ENCODE results near the gene TACC2. TPM values are rescaled to one million over a fixed set of nuclear protein-coding genes. Genes with fewer than 3 reads are reported as not detected.

The TACC2 gene
- total RNA-seq, 1 experiment from 2014 or later = 8.8 TPM

DNA sequence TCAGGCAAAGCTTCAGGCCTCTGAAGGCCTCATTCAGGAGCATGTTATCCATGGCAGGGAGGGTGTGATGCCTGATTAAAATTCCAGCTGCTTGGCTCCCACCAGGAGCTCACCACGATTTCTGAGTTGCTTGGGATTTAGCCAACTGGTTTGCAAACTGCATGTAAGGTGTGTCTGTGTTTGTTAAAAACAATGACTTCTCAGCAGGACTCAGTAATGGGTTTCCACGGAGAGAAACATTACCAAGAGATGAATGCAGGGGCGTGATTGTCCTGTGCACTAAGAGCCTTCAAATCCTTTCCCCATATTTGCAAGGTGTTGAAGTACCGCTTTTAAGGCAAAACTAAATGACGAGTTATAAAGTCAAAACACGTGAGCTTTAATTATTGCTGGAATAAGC is 193.3 kb downstream of the TACC2 start:
- H3K27me3 ChIP-seq (ENCODE audit: control insufficient read depth, insufficient read depth, low read length) = no peaks in the 10 kb centered on the region
- no peak overlapping the region for H3K4me3 ChIP-seq (ENCODE audit: insufficient read depth, low read depth, low read length)
- H3K36me3 ChIP-seq (replicated peaks; ENCODE audit: control insufficient read depth, insufficient read depth, low read length) = no peaks in the 10 kb centered on the region
- peak; percentile 65 for DNase-seq

DNA sequence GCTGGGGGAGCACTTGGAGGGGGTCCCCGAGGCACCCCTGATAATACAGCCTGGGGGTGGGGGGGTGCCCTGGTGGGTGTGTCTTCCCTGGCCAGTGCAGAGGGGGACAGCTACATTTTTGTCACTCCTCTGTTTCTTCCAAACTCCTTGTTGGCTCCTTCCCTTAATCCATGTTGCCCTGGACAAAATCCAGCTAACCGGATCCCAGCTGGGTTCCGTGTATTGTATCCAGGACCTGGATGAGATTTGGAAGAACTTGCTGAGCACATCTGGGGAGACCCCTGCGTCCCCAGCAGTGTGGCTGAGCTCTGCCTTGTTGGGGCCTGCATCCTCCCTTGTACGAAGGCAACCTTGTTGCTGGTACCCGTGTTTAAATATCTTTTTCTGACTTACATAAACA is 195.3 kb downstream of the TACC2 start:
- Histone ChIP-seq H3K4me3 (ENCODE audit: insufficient read depth, low read depth, low read length) (no peak overlapping the region), H3K36me3 (replicated peaks; ENCODE audit: control insufficient read depth, insufficient read depth, low read length) (no peaks in the 10 kb centered on the region), H3K27me3 (ENCODE audit: control insufficient read depth, insufficient read depth, low read length) (no peaks in the 10 kb centered on the region)
- no peak for DNase-seq

DNA sequence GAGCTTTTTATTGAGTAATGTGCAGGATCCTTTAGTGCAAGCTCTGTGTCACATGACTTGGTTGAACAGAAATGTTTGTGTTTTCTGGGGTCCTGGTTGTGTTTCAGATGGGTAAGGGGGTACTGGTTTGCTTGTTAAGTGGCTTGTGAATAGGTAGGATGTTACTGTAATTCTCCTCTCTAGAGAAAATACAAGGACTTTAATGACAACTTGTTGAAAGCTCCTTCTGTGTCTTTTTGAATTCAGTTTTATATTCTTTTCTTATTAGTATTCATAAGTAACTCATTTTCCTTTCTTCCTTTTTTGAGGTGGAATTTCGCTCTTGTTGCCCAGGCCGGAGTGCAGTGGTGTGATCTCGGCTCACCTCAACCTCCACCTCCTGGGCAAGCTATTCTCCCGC is 196.7 kb downstream of the TACC2 start:
- Histone ChIP-seq H3K36me3 (replicated peaks; ENCODE audit: control insufficient read depth, insufficient read depth, low read length) (no peaks in the 10 kb centered on the region), H3K4me3 (ENCODE audit: insufficient read depth, low read depth, low read length) (no peak overlapping the region), H3K27me3 (ENCODE audit: control insufficient read depth, insufficient read depth, low read length) (no peaks in the 10 kb centered on the region)
- DNase-seq = no peak

DNA sequence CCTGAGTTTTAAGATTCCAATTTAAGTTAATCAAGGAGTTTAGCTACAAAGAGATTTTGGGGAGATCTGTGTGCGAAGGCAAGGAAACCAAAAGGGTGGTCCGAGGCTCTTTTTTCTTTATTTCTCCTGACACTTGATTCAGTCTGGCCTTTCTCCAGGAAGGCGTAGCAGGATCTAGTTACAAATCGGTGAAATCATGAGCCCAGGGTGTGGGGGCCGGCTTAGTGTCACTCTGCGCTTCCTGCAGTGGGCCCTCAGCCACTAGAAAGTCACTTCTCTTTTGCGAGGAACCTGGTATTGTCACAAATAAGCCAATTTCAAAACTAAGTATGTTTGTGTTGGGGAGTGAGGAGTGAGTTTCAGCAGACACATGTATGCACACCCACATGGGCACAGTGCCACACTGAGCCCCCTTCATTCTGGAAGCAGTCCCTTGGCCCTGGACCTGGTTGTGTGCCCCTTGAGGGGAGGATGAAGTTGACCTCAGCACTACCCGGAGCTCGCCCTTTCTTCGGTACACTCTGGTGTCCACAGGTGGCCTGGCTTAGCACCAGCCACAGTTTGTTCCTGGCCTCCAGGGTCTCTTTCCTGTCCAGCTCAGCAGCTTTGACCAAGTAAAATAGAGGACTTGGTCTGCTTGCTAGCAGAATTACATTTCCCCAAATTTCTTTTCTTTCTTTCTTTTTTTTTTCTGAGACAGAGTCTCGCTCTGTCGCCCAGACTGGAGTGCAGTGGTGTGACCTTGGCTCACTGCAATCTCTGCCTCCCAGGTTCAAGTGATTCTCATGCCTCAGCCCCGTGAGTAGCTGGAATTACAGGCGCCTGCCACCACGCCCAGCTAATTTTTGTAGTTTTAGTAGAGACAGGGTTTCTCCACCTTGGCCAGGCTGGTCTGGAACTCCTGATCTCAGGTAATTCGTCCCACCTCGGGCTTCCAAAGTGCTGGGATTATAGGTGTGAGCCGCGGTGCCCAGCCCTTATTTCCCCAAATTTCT is 198.2 kb downstream of the TACC2 start:
- no peaks in the 10 kb centered on the region for H3K36me3 ChIP-seq (replicated peaks; ENCODE audit: control insufficient read depth, insufficient read depth, low read length)
- H3K4me3 ChIP-seq (ENCODE audit: insufficient read depth, low read depth, low read length) = no peak overlapping the region
- no peaks in the 10 kb centered on the region for H3K27me3 ChIP-seq (ENCODE audit: control insufficient read depth, insufficient read depth, low read length)
- no peak for DNase-seq

DNA sequence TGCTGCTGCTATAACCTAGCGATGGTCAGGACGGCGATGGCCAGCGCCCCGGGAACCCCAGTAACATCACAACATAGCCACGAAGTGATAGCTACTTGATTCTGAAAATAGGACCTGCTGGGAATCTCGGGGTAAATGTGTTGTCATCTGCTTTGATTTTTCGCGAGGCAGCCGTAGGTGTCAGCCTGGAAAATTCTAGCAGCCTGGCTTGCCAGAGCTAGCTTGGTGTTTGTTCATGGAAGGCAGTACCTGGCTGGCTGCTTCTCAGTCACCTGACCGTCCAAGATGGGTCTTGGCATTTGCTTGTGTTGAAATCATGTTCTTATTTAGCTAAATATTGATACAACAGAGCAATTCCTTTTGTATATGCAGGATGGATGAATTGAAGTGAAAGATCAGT is 199.7 kb downstream of the TACC2 start:
- no peaks in the 10 kb centered on the region for H3K27me3 ChIP-seq (ENCODE audit: control insufficient read depth, insufficient read depth, low read length)
- no peaks in the 10 kb centered on the region for H3K36me3 ChIP-seq (replicated peaks; ENCODE audit: control insufficient read depth, insufficient read depth, low read length)
- H3K4me3 ChIP-seq (ENCODE audit: insufficient read depth, low read depth, low read length) = no peak overlapping the region
- no peak for DNase-seq

DNA sequence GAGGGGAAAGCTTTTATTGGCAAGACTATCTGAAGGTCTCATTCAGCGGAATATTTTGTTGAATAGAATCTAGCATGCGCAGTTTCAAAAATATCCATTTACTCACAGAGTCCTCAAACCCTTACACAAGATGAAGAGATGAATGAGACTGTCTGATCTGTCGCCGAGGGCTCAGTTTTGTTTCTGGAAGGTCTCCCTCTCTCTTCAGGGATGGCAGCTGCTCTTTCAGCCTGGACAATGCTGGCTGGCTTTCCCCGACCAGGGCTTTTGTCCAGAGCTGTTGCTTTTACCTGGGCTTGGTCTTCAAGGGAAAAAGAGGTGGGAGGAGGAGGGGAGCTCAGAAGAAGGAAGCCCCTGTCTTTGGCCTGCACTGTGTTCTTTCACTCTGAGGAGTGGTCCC is 200.2 kb downstream of the TACC2 start:
- DNase-seq = no peak
- no peaks in the 10 kb centered on the region for H3K27me3 ChIP-seq (ENCODE audit: control insufficient read depth, insufficient read depth, low read length)
- no peak overlapping the region for H3K4me3 ChIP-seq (ENCODE audit: insufficient read depth, low read depth, low read length)
- H3K36me3 ChIP-seq (replicated peaks; ENCODE audit: control insufficient read depth, insufficient read depth, low read length) = no peaks in the 10 kb centered on the region

DNA sequence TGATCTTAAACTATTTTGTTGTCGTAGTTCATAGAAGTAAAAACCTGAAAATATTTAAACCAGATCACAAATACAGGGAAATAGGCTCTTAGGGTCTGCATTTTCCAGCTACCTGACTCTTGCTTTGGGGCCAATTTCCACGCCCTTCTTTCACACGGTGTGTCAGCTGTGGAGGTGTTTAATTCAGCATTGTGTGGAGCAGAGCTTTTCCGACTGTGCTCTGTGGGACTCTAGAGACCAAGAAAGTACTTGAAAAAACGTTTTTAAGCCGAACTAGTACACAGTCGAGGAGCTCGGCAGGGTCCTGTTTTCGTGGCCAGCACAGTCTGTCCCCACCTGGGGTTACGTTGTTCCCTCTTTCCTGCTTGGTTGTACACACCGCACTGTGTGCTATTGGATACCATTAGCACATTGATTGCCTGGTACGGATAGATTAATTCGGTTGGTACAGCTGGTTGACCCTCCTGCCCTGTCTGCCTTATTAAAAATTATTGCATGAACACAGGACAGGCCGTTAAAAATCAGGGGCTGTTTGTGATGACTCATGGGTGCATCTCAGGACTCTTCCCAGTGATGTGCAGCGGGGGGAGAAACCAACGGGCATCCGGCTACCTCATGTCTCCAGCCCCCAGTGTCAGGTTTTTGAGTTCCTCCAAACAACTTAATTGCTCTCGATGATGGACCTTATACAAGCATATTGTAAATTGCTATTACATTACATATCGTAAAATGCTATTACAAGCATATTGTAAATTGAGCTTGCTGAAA is 201.4 kb downstream of the TACC2 start:
- no peak overlapping the region for H3K4me3 ChIP-seq (ENCODE audit: insufficient read depth, low read depth, low read length)
- no peaks in the 10 kb centered on the region for H3K27me3 ChIP-seq (ENCODE audit: control insufficient read depth, insufficient read depth, low read length)
- no peak for DNase-seq
- no peaks in the 10 kb centered on the region; the same call in 1 of the 2 replicates for H3K36me3 ChIP-seq (replicated peaks; ENCODE audit: control insufficient read depth, insufficient read depth, low read length)

DNA sequence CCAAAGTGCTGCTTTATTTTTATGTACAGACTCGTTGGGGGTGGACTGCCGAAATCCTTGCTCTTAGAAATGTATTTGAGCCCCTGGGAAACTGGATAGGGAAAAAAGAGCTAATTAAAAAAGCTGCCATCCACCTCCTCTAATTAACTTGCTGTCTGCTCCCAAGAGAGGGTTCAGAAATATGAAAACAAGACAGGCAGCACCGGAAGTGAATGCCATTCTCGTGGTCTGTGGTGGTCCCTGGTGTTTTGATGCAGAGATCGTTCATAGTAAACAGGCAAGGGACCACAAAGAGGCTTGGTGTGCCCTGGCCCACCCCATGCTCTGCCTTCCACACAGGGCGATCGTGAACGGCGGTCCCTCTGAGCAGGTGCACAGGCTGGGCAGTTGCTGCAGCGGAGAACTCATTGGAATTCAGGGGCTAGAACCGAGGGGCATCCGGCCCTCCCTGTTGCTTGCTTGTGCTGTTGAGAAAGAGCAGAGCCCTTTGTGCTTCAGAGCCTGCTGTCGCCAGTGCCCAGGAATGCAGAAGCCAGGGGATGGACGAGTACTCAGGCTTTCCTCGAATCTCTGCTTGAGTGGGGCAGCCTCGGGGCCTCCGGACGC is 203.1 kb downstream of the TACC2 start:
- Histone ChIP-seq H3K4me3 (ENCODE audit: insufficient read depth, low read depth, low read length) (no peak overlapping the region), H3K36me3 (replicated peaks; ENCODE audit: control insufficient read depth, insufficient read depth, low read length) (no peaks in the 10 kb centered on the region; the same call in 1 of the 2 replicates), H3K27me3 (ENCODE audit: control insufficient read depth, insufficient read depth, low read length) (no peaks in the 10 kb centered on the region)
- DNase-seq = peak; percentile 78

DNA sequence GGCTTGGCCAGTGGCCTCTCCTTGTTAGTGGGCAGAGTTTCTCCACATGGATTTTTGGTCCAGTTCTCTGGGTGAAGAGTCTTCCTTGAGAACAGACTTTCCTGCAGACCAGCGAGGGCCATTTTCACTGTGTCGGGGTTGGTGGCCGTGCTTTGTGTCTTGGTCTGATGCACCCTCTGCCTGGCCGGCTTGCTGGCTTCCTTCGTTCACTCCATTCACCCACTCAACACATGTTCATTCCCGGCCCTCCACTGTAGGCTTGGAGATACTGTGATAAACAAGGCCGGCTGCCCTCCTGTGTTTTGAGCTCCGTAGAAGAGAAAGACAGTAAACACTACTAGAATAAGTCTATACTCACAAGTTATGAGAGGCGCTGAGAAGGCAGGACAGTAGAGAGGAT is 205.3 kb downstream of the TACC2 start:
- Histone ChIP-seq H3K4me3 (ENCODE audit: insufficient read depth, low read depth, low read length) (no peak overlapping the region), H3K27me3 (ENCODE audit: control insufficient read depth, insufficient read depth, low read length) (no peaks in the 10 kb centered on the region), H3K36me3 (replicated peaks; ENCODE audit: control insufficient read depth, insufficient read depth, low read length) (no peaks in the 10 kb centered on the region; the same call in none of the 2 replicates)
- DNase-seq = no peak

DNA sequence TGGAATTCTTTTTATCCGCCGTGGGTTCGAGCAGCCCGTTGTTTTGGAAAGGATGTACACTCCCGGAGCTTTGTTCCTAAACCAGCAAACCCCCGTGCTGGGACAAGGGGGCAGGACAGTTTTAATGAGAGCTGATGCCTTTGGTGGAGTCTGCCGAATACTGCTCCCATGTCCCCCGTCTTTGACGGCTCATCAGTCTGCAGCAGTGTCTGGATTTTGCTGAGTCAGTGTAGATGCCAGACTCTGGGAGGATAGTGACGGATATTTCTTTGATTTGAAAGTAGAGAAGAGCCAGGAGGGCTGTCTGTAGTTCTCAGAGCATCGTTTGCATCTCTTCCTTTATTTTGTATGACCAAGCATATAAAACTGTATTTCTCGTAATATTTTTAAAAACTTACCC is 207.3 kb downstream of the TACC2 start:
- no peaks in the 10 kb centered on the region for H3K27me3 ChIP-seq (ENCODE audit: control insufficient read depth, insufficient read depth, low read length)
- H3K36me3 ChIP-seq (replicated peaks; ENCODE audit: control insufficient read depth, insufficient read depth, low read length) = peaks cover 2% of the 10 kb centered on the region
- H3K4me3 ChIP-seq (ENCODE audit: insufficient read depth, low read depth, low read length) = no peak overlapping the region
- DNase-seq = no peak

DNA sequence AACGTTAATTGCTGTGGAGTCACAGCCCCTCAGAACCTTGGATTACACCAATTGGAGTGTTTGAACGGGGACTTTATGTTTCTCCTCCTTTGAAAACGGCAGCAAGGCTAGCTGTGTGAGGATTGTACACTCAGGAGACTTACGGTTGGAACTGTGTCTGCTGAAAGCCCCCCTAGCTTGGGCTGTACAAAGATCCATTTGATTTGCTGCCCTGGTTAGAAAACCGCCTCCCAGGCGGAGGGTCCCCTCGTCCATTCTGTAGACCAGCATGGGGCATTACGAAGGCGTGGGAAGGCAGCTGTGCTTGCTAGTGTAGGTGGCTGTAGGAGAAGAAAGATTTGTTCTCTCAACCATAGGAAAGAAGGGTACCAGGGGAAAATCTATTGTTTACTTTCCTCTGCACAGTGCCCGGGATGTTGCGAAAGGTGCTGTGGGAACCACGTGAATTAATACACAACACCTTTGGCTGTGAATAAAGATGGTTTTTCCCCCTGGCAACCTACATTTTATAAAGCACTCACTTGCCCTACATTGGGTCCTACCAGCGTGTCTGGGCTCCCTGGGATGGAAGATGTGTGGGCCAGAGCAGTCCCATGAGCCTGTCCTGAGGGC is 208.8 kb downstream of the TACC2 start:
- no peak for DNase-seq
- Histone ChIP-seq H3K27me3 (ENCODE audit: control insufficient read depth, insufficient read depth, low read length) (no peaks in the 10 kb centered on the region), H3K4me3 (ENCODE audit: insufficient read depth, low read depth, low read length) (no peak overlapping the region), H3K36me3 (replicated peaks; ENCODE audit: control insufficient read depth, insufficient read depth, low read length) (peaks cover 2% of the 10 kb centered on the region)

DNA sequence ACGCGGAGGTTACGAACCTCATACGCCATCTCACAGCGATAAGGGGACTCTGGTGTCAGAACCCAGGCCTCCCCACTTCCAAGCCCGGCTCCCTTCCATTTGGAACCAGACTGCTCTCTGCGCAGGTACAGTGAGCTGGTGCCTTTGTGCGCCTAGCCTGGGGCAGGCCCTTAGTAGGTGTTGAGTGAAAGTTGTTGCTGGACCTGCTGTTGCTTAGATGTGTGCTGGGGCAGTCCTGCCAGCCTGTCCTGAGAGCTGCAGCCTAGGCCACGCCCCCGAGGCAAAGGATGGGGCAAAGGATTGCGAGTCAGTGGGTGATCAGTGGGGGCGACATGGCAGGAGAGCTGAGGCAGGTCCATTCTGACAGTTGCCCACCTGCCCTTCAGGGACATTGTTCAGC is 209.7 kb downstream of the TACC2 start:
- Histone ChIP-seq H3K27me3 (ENCODE audit: control insufficient read depth, insufficient read depth, low read length) (no peaks in the 10 kb centered on the region), H3K4me3 (ENCODE audit: insufficient read depth, low read depth, low read length) (no peak overlapping the region), H3K36me3 (replicated peaks; ENCODE audit: control insufficient read depth, insufficient read depth, low read length) (peaks cover 2% of the 10 kb centered on the region)
- no peak for DNase-seq

DNA sequence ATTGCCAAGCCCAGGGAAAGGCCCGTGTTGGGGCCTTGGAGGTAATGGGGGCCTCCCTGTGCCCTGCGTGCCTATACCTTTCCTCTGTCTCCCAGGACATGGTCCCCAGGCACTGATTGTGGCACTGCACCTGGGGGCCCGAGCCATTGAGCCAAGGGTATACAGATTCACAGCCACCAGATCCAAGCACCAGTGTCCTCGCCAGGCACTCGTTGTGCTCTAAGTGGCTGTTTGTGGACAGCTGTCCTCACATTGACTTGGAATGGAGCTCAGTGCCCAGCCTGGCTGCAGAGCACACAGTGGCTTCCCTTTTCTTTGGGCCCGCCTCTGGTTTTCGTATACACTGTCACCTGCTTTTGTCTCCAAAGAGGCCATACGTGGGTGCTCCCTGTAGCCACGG is 210.1 kb downstream of the TACC2 start:
- DNase-seq = no peak
- Histone ChIP-seq H3K36me3 (replicated peaks; ENCODE audit: control insufficient read depth, insufficient read depth, low read length) (peaks cover 2% of the 10 kb centered on the region), H3K27me3 (ENCODE audit: control insufficient read depth, insufficient read depth, low read length) (no peaks in the 10 kb centered on the region)

DNA sequence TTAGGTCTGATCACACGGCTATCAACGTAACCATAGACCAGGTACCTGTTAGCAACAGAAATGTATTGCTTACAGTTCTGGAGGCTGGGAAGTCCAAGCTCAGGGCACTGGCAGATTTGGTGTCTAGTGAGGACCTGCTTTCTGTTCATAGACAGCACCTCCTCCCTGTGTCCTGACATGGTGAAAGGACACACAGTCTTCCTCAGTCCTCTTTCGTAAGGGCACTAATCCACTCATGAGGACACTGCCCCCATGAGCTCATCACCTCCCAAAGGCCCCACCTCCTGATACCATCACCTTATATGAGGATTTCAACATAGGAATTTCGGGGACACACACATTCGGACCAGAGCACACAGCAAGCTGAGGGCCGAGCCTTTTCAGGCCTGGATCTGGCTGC is 210.7 kb downstream of the TACC2 start:
- H3K36me3 ChIP-seq (replicated peaks; ENCODE audit: control insufficient read depth, insufficient read depth, low read length) = peaks cover 2% of the 10 kb centered on the region
- H3K27me3 ChIP-seq (ENCODE audit: control insufficient read depth, insufficient read depth, low read length) = no peaks in the 10 kb centered on the region
- DNase-seq = no peak
- H3K4me3 ChIP-seq (ENCODE audit: insufficient read depth, low read depth, low read length) = no peak overlapping the region

More for the DNA sequence above, 210.1 kb downstream of the TACC2 start:
- no peak overlapping the region for H3K4me3 ChIP-seq (ENCODE audit: insufficient read depth, low read depth, low read length)
